Frontal cortex (tissue), 4 donors: ENCODE results near the gene DCUN1D4. TPM values are rescaled to one million over a fixed set of nuclear protein-coding genes. Genes with fewer than 3 reads are reported as not detected.
A peak's percentile ranks its signal among the peaks of the same experiment; 100 is the strongest.

Experiments used
- DNase-seq, 2 donors: peaks; one replicate each; pipeline ENCODE4 v3.0.0; 2012; ENCODE audit warnings: low spot score in 2 of 2
- FAIRE-seq: peaks from 2 replicates; lab custom pipeline; 2012; peaks lifted over from hg19 to GRCh38; lab: Jason Lieb, UNC
- total RNA-seq: library from RNA; depleted of rRNA; stranded (reverse); fragments of >200 nt; gene quantifications from one replicate; pipeline ENCODE4 v1.2.3, GENCODE V29; 2014
- donor health status: control.
- donor health status: control.
- donor health status: control.

The DCUN1D4 gene
- total RNA-seq = 124 TPM

DNA sequence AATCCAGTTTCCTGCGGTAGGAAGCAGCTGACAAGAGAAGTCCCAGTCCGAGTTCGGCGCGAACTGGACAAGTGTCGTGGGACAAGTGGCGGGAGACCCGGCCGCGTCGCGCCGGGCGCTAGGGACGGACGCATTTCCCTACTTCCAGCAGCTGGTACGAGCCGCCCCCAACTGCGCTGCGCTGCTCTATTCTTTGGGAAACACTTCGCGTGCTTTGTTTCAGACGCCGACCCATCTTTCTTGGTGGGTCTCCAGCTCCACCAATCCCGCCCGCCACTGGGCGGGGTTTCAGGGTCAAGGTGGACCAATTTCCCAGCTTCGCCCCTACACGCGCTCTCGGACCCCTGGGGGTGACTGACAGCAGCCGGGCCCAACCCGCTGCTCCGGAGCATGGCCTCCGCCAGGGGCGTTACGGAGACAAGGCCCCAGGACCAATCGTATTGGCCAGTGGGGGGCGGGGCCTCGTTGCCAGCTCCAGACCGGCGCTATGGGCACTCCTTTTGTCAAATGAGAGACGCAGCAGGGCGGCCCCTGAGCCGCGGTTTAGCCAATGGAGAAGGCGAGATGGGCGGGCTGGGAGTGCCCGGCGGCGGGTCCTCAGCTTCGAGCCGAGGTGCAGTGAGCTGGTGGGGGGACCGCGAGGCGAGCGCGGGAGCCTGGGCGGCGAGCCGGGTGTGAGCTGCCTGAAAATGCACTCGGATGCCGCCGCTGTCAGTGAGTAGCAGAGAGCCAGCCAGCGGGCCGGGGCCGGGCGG, at the start of gene DCUN1D4:
Gene DCUN1D4, plus strand, starts transcription at position 600 of the 755 bp plus-strand sequence. Its CDS starts 90 bp downstream, at position 690.
- peak; percentile 92 for FAIRE-seq
- peak; percentile 95 to 96 for DNase-seq

DNA sequence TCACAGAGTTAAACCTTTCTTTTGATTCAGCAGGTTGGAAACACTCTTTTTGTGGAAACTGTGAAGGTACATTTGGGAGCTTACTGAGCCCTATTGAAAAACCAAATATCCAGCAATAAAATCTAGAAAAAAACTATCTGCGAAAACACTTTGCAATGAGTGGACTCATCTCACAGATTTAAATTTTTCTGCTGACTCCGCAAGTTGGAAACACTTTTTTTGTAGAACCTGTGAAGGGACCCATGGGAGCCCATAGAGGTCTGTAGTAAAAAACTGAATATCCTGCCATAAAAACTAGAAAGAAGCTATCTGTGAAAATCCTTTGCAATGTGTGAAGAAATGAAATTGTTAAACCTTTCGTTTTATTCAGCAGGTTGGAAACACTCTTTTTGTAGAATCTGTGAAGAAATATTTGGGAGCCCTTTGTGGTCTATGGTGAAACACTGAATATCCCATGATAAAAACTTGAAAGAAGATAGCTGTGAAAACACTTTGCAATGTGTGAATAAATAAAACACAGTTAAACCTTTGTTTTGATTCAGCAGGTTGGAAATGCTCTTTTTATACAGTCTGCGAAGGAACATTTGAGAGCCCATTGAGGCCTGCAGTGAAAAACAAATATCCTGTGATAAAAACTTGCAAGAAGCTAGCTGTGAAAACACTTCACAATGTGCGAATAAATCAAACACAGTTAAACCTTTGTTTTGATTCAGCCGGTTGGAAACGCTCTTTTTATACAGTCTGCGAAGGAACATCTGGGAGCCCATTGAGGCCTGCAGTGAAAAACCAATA, 22.3 kb upstream of the DCUN1D4 start:
- DNase-seq (no peak), FAIRE-seq (no peak)

DNA sequence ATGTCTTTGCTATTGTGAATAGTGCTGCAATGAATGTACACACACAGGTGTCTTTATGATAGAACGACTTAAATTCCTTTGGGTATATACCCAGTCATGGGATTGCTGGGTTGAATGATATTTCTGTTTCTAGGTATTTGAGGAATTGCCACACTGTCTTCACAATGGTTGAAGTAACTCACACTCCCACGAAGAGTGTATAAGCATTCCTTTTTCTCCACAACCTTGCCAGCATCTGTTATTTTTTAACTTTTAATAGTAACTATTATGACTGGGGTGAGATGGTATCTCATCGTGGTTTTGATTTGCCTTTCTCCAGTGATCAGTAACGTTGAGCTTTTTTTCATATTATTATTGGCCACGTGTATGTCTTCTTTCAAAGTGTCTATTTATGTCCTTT, 17.6 kb upstream of the DCUN1D4 start:
- no peak for FAIRE-seq

DNA sequence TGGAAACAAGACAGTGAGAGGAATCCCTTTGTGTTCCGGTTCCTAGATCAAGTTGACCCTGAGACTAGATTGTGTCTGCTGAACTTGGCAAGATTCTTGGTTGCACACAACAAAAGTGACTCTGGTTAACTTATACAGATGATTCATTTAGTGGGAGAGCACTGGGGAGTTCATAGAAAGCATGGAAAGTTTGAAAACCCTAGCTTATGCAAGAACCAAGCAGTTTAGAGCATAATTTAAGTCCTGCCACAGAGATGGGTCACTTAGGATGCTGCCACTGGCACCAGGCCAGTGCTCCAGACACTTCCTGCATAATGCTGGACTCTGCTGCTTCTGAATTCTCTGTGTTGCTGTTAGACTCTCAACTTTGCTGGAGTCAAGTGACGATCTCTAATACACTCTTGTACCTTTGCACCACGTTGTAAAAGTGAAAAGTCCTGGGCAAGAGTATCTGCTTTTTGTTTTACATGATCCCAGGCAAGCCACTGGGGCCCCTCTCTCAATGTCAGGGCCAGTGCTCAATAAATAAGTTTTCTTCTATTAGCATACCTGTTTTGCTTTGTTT, 12.7 kb upstream of the DCUN1D4 start:
- DNase-seq (no peak), FAIRE-seq (no peak)

More for the DNA sequence above, 17.6 kb upstream of the DCUN1D4 start:
- DNase-seq = no peak

DNA sequence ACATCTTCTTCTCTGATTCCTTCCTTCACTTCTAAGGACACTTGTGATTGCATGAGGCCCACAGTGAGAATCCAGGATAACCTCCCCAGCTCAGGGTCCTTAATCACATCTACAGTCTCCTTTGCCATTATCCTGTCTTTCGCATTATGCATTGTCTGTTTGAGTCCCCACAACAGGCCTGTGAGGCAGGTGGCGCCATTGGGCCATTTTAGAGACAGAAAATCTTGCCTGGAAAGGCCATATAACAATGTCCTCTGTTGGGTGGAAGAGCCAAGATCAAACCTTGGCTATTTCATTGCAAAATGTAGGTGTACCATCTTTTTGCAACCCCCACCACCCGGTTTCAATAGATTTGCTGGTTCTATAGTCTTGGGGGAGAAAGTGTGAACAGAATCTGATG, 11.8 kb upstream of the DCUN1D4 start:
- no peak for FAIRE-seq

DNA sequence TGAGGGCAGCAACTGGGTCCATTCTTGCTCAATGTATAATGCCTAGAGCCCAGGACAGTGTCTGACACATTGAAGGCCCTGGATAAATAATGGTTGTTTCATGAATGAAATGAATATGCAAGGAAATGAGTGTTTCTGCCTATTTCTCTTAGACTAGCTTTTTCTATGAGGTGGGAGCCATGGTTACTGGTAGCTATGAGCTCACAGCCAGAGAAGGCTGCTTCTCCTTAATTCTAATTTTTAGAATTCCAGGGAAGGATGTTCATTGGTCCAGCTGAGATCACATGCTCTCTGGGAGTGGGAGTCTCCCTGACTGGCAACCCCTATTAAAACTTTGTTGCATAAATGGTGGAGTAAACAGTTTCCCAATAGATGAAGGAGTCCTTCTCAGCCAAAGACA, 9.7 kb upstream of the DCUN1D4 start:
- DNase-seq (no peak), FAIRE-seq (no peak)

More for the DNA sequence above, 11.8 kb upstream of the DCUN1D4 start:
- no peak for DNase-seq

DNA sequence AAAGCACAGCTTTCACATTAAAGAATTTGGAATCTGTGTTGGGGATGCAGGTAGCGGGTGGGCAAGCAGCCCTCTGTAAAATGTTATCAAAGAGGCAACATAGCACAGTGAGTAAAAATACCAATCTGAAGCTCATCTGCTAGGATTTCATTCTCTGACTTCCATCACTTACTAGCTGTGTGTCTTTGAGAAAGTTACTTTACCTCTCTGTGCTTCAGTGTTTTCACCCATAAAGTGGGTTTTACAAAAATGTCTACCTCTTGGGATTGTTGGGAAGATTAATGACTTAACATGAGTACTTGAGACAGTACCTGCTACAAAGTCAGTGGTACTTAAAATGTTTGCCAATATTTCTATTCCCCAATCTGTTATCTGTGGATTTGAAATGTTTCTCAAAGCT, 7.9 kb upstream of the DCUN1D4 start:
- FAIRE-seq (no peak), DNase-seq (no peak)

DNA sequence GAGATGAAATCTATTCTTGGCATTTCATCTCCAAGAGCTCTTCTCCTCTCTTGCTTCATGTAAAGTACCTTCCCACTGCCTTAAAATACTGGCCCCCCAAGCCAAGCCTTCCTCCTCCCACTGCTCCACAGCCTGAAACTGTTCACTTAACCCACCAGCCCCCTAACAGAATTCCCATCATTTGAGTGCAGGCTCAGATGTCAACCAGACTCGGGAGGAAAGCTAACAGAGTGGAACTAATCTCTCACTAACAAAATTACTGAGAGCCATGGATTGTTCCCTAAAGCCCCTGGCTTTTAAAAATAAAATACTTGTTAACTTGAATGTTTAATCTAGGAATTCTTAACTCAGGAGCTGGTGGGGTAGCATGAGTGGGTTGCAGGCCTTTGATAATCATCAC, 7.1 kb upstream of the DCUN1D4 start:
- DNase-seq = no peak
- FAIRE-seq = no peak

DNA sequence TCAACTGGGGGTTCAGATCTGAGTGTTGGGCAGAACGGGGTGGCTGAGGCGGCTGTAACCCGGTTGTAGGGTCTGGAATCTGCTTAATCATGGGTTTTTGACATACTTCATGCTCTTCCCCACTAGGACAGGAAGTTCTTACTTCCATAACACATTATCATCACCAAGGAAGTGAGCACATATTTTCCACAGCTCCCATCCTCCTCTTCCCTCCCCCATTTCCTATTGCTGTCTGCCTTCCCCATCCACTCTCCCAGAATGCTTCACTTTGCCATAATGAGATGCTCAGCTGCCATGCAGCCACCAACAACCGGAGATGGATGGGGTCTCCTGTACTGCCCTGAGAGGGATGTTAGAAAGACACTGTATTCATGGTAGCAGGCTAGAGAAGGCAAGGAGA, 6.4 kb upstream of the DCUN1D4 start:
- DNase-seq = no peak
- no peak for FAIRE-seq

DNA sequence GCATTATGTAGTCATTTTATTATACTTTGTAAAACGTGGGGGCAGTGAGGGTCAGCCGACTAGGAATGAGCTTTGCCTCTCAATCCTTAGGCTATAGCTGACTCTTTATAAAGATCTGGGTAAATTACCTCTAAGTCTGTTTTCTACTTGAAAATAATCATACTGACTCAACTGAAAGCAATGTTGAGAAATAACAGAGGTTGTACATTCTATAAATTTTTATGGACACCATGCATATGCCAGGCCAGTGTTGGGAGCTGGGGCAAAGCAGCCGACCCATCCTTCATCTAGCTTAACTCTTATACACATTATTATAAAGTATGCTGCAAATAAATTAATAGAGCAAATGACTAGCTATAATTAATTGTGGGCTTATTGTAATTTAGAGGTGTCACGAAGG, 2.2 kb upstream of the DCUN1D4 start:
- FAIRE-seq = no peak
- DNase-seq = no peak

DNA sequence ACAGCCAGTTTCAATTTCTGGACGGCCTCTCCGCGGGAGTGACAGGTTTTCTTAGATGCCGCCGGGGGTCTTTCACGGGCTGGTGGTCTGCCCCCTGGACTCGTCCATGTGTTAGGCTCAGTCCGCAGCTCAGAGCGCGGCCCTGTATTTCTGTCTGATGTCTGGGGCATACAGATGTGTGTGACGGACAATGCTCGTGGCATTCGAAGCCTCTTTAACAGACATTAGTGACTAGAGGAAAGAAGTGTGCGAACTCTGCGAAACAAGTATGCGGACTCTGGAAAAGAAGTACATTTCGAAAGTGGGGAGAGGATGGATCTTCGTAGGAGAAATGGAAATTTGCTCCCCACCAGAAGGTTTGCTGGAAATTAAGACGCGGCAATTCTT, 793 bp upstream of the DCUN1D4 start:
- FAIRE-seq (no peak), DNase-seq (no peak)

DNA sequence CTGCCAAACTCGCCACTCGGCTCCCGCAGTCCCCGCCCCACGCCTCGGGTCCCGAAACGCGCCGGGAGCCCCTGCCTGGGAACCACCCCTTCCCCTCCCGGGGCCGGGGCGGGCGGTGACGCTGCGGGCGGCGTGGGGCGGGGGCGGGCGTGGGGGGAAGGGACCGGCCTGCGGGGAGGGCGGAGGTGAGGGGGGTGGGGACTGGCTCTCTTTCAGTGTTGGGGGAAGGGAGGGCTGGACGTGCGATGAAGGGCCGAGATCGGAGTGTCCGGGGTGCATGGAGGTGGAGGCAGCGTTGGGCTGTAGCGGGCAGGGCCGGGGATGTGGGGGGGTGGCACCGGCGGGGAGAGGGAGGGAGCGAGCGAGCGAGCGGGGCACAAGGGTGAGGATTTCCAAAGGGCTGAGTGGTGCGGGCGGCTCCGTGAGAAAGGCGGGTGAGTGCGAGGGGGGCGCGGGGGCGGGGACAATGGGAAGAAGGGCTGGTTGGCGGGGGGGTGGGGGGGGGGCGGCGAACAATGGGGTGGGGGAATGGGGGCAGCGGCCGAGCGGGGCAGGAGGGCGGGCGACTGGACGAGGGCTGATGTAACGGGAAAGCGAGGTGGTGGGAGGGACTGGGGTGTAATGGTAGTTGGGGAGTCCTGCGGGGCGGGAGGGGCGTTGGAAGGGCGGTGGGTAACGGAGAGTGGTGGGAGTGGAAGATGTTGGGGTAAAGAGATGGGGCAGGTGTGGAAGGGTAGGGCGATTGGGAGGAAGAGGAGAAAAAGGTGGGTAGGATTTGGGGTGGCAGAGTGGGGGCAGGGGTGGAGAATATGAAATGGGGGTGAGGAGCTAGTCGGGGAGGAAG, 578 bp downstream of the DCUN1D4 start:
- DNase-seq (peak; percentile 65 to 76), FAIRE-seq (no peak)

DNA sequence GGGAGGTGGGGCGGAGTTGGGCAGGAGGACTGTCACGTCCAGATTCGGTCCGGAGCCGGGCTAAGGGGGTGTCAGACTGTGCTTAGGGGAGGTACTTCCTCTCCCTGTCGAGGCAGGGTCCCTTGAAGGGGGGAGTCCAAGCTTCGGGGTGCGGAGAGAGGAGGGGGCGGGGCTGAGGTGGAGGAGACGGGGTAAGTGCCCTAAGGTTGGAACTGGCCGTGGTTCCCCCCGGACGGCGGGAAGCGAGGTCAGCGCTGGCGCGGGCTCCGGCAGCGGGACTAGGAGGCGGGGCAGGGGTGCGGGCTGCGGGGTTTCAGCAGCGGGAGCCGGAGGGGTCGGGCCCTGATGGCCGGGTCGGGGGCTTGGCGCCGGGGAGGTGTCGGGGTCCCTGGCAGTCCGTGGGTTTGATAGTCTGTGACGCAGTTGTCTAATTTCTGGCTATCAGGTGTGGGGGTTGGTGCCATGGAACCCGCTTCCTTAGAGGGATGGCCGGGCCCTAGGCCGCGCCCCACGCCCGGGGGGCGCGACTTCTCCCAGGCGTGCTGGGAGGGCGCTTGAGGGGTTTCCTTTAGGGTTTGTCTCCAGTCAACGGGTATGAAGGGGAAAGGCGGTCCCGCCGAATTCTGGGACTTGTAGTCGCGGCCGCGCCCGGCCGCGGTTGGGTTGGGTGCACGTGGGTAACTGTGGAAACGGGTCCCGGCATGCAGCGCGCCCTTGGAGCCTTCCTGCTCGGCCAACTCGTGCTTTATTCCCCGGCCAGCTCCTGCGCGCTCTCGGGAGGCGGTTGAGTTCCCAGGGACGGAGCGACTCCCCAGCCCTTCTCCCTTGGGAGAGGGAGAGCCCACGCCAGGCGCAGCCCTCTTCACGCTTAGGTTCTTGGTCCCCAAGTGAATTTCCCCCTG, 1.5 kb downstream of the DCUN1D4 start:
- FAIRE-seq (no peak), DNase-seq (peak; percentile 68 to 80)

DNA sequence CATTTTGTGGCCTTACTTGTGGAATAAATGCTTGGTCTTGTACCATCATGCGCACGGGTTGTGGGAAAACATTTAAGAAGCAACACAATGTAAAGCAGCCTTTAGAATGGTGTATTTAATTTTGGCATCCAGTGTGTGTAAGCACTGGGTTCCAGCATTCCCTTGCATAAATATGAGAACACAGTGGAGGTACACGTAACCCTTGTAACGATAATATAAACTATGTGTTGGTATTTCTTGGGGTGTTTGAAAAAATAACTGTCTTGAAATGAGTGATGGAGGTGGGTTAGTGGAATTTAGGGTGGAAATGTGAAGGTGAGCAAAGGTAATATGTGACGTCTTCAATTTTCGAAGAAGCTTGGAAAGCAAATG, 2.1 kb downstream of the DCUN1D4 start:
- FAIRE-seq = no peak
- DNase-seq = no peak

DNA sequence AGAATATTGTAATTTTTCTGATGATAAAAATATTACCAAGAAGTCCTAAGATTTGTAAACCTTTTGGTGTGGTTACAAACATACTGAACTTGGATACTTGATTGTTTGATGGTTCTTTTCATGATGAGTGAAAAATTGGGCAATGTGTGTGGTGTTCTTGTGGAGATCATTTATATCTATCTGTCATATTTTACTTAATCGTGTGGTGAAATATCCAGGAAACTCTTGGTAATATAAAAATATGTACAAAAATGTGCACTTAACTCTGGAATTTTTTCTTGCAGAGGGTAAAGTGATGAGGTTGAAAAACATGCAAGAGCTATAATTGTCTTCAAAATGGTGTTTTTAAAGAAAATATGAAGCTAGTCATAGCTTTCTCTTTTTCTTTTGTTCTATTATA, 2.8 kb downstream of the DCUN1D4 start:
- DNase-seq (no peak), FAIRE-seq (no peak)

DNA sequence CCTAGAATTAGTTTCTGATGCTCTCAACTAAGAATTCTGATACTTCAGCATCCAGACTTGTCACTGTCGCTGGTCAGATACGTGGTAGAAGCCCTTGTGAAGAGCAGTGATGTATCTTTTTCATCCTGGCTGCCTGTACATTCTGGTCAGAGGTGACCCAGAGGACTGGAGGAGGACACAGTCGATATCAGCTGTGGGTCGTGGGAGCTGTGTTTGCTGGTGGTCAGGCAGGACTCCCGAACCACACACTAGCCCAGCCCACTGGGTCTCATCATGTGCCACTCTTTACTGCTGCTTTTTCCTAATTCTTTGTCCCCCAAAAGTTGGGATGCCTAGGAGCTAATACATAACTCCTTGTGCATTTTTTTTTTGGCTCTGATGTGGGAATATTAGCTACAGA, 6.5 kb downstream of the DCUN1D4 start:
- FAIRE-seq (no peak), DNase-seq (no peak)

DNA sequence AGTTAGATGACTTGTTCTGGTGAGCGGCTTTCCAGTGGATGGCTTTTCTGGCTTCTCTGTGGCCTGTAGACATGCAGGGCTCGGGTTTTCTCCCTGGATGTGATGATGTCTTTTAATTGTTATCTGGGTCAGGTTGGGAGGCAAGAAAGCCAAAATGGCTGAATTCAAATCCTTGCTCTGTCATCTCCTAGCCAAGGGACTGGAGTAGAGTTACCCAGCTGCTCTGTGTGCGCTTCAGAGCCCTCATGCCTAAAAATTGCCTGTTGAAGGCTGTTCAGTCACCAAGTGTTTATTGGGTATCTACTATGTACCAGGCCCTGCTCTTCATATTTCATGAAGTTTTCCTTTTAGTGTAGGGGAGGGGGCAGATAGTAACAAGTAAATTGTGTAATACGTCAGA, 7.3 kb downstream of the DCUN1D4 start:
- FAIRE-seq (no peak), DNase-seq (no peak)

DNA sequence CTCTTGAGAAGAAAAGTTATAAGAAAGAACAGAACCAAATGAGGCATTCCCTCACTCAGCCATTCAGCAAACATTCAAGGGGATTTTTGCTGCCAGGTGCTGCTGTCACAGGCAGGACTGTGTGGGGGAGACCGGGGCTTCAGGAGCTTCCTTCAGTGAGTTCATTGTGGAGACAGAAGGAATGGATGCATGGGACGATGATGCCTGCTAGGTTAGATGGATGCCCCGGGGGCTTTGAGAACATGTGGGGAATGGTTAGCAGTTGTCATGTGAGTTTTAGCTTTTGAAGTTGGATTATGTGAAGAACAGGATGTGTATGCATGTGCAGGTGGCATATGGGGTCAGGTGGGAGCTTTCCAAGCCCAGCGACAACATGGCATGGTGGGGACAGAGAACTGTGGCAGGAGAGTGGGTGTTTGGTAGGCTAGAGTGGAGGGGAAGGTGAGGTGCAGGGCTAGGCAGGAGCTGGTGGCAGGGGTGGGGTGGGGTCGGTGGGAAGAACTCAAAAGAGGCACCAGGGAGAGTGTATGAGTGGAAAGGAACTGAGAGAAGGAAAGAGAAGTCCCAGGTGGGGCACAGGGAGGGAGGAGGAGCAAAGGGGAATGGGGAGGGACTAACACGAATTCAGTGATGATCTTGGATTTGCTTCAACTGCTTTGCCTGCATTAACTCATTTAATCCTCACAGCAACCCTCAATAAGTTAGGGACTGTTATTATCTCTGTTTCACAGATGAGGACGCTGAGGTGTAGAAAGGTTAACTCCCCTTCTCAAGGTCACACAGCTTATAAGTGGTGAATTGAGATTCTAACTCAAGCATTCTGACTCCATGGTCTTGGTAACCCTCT, 8.4 kb downstream of the DCUN1D4 start:
- DNase-seq (no peak), FAIRE-seq (no peak)
